HepG2 (cell line): Measurements from ENCODE around the gene MS4A18. TPM values are rescaled to one million over a fixed set of nuclear protein-coding genes. Genes with fewer than 3 reads are reported as not detected.
A peak's percentile ranks its signal among the peaks of the same experiment; 100 is the strongest.

Source experiments
- AHR ChIP-seq: IDR thresholded peaks from 2 replicates; pipeline ENCODE4 v1.6.1; 2018; ENCODE audit warnings: missing genetic modification reagents, missing compliant biosample characterization
- CHD4 ChIP-seq: fragments of 200-600 bp; sonication (generic); IDR thresholded peaks from 2 replicates; pipeline ENCODE4 v1.7.0; 2017; ENCODE audit warnings: mild to moderate bottlenecking, low read length, borderline replicate concordance
- HNRNPL ChIP-seq: fragments of 200-400 bp; formaldehyde crosslinking; IDR thresholded peaks from 2 replicates; pipeline ENCODE4 v1.6.1; 2017; ENCODE audit warnings: mild to moderate bottlenecking, low read depth, low read length
- RCOR2 ChIP-seq: IDR thresholded peaks from 2 replicates; pipeline ENCODE4 v1.6.1; 2016; ENCODE audit warnings: missing biosample characterization, missing genetic modification reagents
- SMYD3 ChIP-seq: sonication (generic); formaldehyde crosslinking; IDR thresholded peaks from 2 replicates; pipeline ENCODE4 v1.8.1; 2023; ENCODE audit warnings: mild to moderate bottlenecking, missing genetic modification reagents
- ZNF724P ChIP-seq: sonication (generic); formaldehyde crosslinking; IDR thresholded peaks from 2 replicates; pipeline ENCODE4 v1.8.0; 2022; ENCODE audit warnings: missing genetic modification reagents, borderline replicate concordance
- polyA plus RNA-seq, 8 experiments: library from polyadenylated mRNA; depleted of rRNA in 3 of 8; stranded (reverse) in 7 of 8; unstranded in 1 of 8; fragments of >200 nt; fragmentation: Illumina TruSeq in 4 of 8; extraction: Trizol in 4 of 8; gene quantifications; 2 replicates each; pipeline versions ENCODE4 v1.2.1 to v1.2.3, GENCODE V29; 2011 to 2016; ENCODE audit warnings: low read depth in 4 of 8, missing spikeins in 1 of 8, mixed read lengths in 1 of 8; ENCODE audit not compliant: insufficient read depth in 1 of 8
- total RNA-seq, 5 experiments: library from RNA; depleted of rRNA; stranded (reverse); fragments of >200 nt; fragmentation: Illumina TruSeq; extraction: Trizol; gene quantifications; 2 replicates each; pipeline ENCODE4 v1.2.3, GENCODE V29; 2016; ENCODE audit warnings: low read depth in 1 of 5
- TF ChIP-seq, protein P1 (sequence below): sonication (generic); formaldehyde crosslinking; IDR thresholded peaks from 2 replicates; pipeline ENCODE4 v1.9.0; 2021; ENCODE audit warnings: missing genetic modification reagents, borderline replicate concordance
- TF ChIP-seq, protein P2 (sequence below): fragments of 450-650 bp; IDR thresholded peaks from 2 replicates; pipeline ENCODE4 v1.6.1; 2017; ENCODE audit warnings: mild to moderate bottlenecking
- TF ChIP-seq, protein P3 (sequence below): sonication (generic); formaldehyde crosslinking; IDR thresholded peaks from 2 replicates; pipeline ENCODE4 v1.5.0; 2020; ENCODE audit warnings: missing genetic modification reagents

The MS4A18 gene
- total and polyA plus RNA-seq, 2 of the 13 experiments (the other 11 are each of a cell fraction or from before 2014, with no cell fraction given), result not detected

DNA sequence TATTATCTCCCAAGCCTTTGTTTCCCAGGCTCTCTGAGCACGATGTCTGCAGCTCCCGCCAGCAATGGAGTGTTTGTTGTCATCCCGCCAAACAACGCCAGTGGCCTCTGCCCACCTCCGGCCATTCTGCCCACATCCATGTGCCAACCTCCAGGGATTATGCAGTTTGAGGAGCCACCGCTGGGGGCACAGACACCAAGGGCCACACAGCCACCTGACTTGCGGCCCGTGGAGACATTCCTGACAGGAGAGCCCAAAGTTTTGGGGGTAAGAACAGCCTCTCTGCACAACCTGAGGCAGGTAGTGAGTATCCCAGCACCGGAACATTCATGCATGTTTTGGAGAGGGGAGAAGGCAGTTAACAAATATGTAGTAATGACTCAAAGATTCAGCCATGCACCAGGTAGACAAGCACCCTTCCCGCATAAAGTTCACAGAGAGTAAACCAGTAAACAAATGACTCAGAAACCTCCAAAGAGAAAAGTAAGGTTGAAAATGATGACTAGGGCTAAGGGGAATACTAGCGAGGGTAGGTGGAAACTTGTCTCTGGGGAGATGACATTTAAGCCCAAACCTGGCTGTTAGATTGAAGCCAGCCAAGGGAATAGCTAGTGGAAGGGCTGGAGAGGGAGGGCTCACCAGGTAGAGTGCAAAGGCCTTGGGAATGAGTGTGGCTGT is 39.3 kb downstream of the MS4A18 start (continued):
- TF ChIP-seq, protein P1, sequence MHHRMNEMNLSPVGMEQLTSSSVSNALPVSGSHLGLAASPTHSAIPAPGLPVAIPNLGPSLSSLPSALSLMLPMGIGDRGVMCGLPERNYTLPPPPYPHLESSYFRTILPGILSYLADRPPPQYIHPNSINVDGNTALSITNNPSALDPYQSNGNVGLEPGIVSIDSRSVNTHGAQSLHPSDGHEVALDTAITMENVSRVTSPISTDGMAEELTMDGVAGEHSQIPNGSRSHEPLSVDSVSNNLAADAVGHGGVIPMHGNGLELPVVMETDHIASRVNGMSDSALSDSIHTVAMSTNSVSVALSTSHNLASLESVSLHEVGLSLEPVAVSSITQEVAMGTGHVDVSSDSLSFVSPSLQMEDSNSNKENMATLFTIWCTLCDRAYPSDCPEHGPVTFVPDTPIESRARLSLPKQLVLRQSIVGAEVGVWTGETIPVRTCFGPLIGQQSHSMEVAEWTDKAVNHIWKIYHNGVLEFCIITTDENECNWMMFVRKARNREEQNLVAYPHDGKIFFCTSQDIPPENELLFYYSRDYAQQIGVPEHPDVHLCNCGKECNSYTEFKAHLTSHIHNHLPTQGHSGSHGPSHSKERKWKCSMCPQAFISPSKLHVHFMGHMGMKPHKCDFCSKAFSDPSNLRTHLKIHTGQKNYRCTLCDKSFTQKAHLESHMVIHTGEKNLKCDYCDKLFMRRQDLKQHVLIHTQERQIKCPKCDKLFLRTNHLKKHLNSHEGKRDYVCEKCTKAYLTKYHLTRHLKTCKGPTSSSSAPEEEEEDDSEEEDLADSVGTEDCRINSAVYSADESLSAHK (CRISPR knock-in tag), result no peak
- TF ChIP-seq, protein P2, sequence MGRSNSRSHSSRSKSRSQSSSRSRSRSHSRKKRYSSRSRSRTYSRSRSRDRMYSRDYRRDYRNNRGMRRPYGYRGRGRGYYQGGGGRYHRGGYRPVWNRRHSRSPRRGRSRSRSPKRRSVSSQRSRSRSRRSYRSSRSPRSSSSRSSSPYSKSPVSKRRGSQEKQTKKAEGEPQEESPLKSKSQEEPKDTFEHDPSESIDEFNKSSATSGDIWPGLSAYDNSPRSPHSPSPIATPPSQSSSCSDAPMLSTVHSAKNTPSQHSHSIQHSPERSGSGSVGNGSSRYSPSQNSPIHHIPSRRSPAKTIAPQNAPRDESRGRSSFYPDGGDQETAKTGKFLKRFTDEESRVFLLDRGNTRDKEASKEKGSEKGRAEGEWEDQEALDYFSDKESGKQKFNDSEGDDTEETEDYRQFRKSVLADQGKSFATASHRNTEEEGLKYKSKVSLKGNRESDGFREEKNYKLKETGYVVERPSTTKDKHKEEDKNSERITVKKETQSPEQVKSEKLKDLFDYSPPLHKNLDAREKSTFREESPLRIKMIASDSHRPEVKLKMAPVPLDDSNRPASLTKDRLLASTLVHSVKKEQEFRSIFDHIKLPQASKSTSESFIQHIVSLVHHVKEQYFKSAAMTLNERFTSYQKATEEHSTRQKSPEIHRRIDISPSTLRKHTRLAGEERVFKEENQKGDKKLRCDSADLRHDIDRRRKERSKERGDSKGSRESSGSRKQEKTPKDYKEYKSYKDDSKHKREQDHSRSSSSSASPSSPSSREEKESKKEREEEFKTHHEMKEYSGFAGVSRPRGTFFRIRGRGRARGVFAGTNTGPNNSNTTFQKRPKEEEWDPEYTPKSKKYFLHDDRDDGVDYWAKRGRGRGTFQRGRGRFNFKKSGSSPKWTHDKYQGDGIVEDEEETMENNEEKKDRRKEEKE, result no peak
- TF ChIP-seq HNRNPL, result peak; percentile 63; the same call in 1 of the 2 replicates
- no peak for TF ChIP-seq AHR (CRISPR knock-in tag)
- TF ChIP-seq RCOR2 (CRISPR knock-in tag), result no peak
- TF ChIP-seq SMYD3 (CRISPR knock-in tag), result no peak
- TF ChIP-seq CHD4, result no peak
- TF ChIP-seq, protein P3, sequence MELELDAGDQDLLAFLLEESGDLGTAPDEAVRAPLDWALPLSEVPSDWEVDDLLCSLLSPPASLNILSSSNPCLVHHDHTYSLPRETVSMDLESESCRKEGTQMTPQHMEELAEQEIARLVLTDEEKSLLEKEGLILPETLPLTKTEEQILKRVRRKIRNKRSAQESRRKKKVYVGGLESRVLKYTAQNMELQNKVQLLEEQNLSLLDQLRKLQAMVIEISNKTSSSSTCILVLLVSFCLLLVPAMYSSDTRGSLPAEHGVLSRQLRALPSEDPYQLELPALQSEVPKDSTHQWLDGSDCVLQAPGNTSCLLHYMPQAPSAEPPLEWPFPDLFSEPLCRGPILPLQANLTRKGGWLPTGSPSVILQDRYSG (CRISPR knock-in tag), result no peak
- no peak for TF ChIP-seq ZNF724P (CRISPR knock-in tag)
